HG03159 (cell line): Measurements from ENCODE around the gene FRMD4A.

Source experiments
- ATAC-seq: cut with Tn5 transposase; IDR thresholded peaks from one replicate; pipeline ENCODE4 v1.9.1; 2021; ENCODE audit warnings: mild to moderate bottlenecking, moderate library complexity; ENCODE audit not compliant: unreplicated experiment

Gene FRMD4A

DNA sequence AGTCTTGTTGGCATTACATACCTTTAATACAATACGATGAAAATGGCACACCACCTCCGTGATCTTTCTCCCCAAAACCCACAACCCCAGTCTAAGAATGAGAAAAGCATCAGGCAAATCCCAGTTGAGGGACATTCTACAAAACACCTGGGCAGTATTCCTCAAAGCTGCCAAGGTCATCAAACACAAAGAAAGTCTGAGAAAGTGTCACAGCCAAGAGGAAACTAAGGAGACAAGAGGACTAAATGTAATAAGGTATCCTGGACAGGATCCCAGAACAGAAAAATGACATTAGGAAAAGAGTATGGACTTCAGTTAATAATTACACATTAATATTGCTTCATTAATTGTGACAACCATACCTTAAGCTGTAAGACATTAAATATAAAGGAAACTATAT, 14.5 kb upstream of the FRMD4A start:
- no peak for ATAC-seq

DNA sequence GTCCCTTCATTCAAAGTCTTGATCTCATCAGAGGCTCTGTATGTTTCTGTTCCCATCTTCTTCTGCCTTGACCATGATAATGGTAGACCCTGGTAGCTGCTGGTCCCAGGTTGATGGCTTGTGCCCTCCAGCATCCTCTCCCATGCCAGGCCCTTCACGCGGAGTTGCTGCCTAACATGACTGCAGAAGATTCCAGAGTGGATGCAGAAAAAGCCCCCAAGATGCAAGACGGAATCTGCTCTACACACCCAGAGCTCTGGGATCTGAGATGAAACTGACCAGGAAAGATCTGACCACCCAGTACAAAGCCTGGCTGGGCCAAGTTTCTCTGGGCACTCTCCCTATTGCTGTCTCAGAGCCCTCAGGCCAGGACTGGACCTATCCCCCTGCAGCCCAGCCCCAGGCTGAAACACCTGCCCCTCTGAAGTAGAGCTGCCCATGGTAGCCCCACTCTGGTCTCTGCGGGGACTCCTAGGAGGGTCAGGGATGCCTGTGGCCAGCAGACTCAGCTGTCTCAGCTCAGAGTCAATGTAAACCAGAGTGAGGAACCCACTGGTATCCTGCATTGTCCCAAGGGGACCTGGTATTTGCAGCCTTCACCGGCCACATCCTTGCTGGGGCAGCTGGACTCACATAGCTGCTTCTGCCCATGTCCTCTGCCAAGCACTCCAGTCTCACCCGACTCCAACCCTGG, 9.5 kb upstream of the FRMD4A start:
- ATAC-seq = no peak

- no peak for ATAC-seq
Measured at GRCh38 chr10:14336736-14337135, 6.0 kb upstream of the FRMD4A start.

DNA sequence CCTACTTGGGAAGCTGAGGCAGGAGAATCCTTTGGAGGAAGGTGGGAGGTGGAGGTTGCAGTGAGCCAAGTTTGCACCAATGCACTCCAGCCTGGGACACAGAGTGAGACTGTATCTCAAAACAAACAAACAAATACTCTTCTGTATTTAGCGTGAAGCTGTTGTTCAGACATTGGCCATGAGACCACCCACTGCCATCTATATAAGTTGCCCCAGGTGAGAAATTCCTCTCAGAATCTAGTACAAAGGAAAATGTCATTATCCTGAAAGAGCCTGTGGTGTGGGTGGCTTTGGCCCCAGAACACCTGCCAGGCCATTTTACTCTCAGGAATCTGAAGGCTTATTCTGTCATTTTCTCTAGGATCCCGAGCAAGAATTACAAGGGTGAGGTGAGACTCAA, 4.0 kb upstream of the FRMD4A start:
- no peak for ATAC-seq

- ATAC-seq = no peak
Measured at GRCh38 chr10:14333606-14334005, 2.9 kb upstream of the FRMD4A start.

- ATAC-seq = no peak
Measured at GRCh38 chr10:14332903-14333302, 2.2 kb upstream of the FRMD4A start.

DNA sequence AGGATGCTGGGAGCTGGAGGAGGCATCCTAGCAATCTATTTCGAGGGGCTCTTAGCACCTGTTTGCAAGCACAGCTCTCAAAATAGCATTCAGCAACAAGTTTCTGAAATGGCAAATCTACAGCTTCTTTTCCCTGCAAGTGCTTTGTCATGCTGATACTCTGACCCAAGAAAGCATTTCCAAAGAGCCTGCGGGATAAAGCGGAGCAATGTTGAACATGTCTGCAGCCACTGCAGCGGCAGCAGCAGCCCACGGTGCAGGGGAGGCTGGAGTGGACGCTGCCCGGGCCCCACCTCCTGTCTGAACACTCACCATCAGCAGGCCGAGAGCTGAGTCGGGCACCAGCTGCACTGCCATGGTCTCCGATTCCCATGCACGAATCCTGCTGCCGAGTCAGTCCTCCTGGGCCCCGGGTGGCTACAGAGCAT, 964 bp downstream of the FRMD4A start:
- ATAC-seq = no peak

DNA sequence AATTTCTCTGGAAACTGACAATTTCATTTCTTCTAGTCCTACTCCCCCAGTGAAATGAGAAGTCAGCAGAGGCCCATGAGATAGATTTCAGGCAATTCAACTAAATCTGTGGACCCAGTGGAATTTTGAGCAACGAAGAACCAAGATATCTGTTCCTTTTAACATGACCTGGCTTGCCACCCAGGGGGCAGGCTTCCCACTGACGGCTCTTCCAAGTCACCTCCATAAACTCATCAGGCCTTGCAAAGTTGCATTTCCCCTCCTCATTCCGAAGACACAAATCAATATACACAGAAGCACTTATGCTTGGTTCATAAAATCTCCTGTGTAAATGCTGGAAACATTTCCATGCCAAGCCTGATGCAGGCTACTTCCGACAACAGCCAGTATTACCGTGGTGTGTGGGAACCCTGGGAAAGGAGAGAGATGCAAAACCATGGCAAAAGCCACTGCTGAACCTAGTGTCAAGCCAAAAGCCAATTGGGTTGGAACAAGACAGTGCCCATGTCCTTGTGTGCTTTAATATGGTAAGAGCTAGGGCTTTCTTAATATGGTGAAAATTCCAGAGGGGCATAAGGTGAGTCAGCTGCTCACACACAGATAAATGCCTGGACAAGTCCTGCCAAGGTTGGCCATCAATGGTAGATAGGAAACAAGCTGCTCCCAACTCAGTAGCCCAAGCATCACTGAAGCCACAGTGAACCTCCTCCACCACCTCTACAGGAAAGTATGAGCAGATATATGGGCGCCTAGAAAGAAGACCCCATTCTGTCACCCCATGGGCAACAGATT, 1.6 kb downstream of the FRMD4A start:
- ATAC-seq = no peak

- ATAC-seq = no peak
Measured at GRCh38 chr10:14327527-14327926, 3.2 kb downstream of the FRMD4A start.

GRCh38 chr10:14326581-14326980, 4.1 kb downstream of the FRMD4A start:
- no peak for ATAC-seq

- no peak for ATAC-seq
Measured at GRCh38 chr10:14325325-14325955, 5.3 kb downstream of the FRMD4A start.

DNA sequence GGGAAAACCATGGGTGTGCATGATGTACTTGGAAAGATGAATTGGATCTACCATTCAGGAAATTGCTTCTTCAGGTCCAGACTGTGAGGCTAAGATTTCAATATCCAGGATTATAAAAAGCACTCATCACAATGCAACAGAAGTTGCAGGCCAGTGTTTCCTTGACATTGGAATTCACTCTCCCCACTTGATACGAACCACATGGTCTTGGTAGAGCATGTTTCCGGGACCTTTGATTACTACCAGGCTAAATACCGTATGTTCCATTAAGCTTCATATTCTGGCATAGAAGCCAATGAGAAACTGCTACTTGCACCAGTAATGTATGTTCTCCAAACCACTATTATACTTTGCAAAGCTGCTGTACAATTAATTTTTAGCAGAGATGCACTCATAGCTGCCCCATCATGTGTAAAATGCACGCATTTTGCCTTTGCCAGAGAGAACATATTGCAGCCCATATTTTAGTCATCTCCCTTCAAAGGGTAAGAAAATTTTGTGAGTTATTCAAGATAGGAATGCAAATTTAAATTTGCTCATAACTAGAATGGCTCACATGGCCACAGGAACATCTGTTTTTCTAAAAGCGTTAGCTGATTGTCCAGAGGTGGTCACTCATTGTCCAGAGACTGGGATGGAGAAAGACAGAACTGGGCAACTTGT, 8.1 kb downstream of the FRMD4A start:
- ATAC-seq = no peak

DNA sequence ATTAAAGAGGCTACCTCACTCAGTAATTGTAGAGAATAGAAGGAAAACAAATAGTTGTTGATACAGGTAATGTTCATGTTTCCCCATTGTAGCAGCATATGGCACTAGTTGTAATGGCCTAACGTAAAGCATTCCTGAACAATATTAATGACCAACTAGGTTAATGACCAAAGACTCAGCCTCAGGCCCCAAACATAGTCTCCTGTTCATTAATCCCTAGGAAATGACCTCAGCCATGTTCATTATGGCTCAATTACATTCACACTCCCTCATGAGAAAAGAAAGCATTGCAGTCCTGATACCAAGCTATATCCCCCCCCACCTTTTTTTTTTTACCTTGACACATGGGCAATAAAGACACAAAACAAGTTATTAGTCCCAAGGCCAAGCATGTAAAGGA, 12.7 kb downstream of the FRMD4A start:
- ATAC-seq = no peak

DNA sequence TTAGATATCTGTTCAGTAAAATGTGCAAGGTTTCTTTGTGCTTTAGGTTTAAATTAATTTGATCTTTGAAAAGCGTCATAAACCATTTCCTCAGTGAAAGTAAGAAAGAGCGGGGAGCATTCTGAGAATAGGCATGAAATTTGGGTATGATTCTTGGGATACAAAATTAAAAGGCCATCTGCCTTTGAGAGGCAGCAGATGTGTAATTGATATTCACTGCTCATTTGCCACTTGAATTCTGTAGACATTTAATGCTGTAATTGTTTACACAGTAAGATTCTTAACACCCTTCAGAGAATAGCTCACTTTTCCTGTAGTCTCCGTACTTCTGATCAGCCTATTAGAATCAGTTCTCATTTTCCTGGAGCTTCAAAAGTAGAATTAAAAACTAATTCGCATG, 18.7 kb downstream of the FRMD4A start:
- ATAC-seq = no peak

- ATAC-seq = no peak
Measured at GRCh38 chr10:14311206-14311957, 19.3 kb downstream of the FRMD4A start.

GRCh38 chr10:14309593-14309992, 21.1 kb downstream of the FRMD4A start:
- ATAC-seq = no peak

DNA sequence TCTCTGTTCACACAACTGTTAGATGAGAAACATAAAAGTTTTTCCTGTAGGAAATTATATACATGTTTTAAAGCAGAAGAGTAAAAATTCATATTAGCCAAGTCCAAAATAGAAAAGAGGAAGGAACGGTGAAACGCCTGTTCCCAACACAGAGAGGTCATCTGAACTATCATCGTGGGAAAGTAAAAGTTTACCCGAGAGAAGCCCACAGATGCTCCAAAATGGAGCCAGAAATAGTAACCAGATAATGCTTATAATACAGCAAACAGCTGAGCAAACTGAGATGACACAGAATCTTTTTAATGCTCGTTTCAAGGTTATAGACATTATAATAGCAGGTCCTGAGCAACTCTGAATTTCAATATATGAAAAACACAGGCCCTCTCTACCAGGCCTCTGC, 24.5 kb downstream of the FRMD4A start:
- ATAC-seq = no peak

- no peak for ATAC-seq
Measured at GRCh38 chr10:14304046-14304445, 26.7 kb downstream of the FRMD4A start.

- no peak for ATAC-seq
Measured at GRCh38 chr10:14302035-14302434, 28.7 kb downstream of the FRMD4A start.

- no peak for ATAC-seq
Measured at GRCh38 chr10:14299556-14299955, 31.2 kb downstream of the FRMD4A start.
